NCI-H226 (cell line): ENCODE data around the gene DCDC2.
"Not testable (repeated sequence)": the region's sequence is repeated elsewhere in the genome, so short reads cannot be mapped to it uniquely, and the experiment has no call there.

Source experiments
- DNase-seq: peaks from one replicate; pipeline ENCODE4 v3.0.0-alpha.2; 2015

The DCDC2 gene

GRCh38 chr6:24323632-24324337 is 34.1 kb downstream of the DCDC2 start:
- peak; percentile 68 for DNase-seq

- no peak for DNase-seq
Observed at GRCh38 chr6:24322924-24323323, 34.9 kb downstream of the DCDC2 start.

GRCh38 chr6:24322446-24322845 is 35.4 kb downstream of the DCDC2 start:
- not testable (repeated sequence) for DNase-seq

GRCh38 chr6:24321538-24322162 is 36.2 kb downstream of the DCDC2 start:
- peak; percentile 70 for DNase-seq

GRCh38 chr6:24313251-24314141 is 44.4 kb downstream of the DCDC2 start:
- DNase-seq: peak; percentile 98

- not testable (repeated sequence) for DNase-seq
Observed at GRCh38 chr6:24311775-24312174, 46.1 kb downstream of the DCDC2 start.

- no peak for DNase-seq
Observed at GRCh38 chr6:24307881-24308280, 50.0 kb downstream of the DCDC2 start.

- DNase-seq: no peak
Observed at GRCh38 chr6:24306936-24307335, 50.9 kb downstream of the DCDC2 start.

GRCh38 chr6:24306038-24306437 is 51.8 kb downstream of the DCDC2 start:
- no peak for DNase-seq

- DNase-seq: no peak
Observed at GRCh38 chr6:24296944-24297343, 60.9 kb downstream of the DCDC2 start.

- not testable (repeated sequence) for DNase-seq
Observed at GRCh38 chr6:24293852-24294251, 64.0 kb downstream of the DCDC2 start.

- DNase-seq: no peak
Observed at GRCh38 chr6:24287239-24287638, 70.6 kb downstream of the DCDC2 start.

GRCh38 chr6:24284006-24284405 is 73.9 kb downstream of the DCDC2 start:
- no peak for DNase-seq

- DNase-seq: peak; percentile 82
Observed at GRCh38 chr6:24283043-24283985, 74.5 kb downstream of the DCDC2 start.

GRCh38 chr6:24274441-24275083 is 83.3 kb downstream of the DCDC2 start:
- DNase-seq: no peak

GRCh38 chr6:24273096-24273870 is 84.6 kb downstream of the DCDC2 start:
- DNase-seq: no peak

- DNase-seq: no peak
Observed at GRCh38 chr6:24272553-24272952, 85.3 kb downstream of the DCDC2 start.

GRCh38 chr6:24272148-24272547 is 85.7 kb downstream of the DCDC2 start:
- no peak for DNase-seq

- no peak for DNase-seq
Observed at GRCh38 chr6:24270011-24270410, 87.8 kb downstream of the DCDC2 start.

GRCh38 chr6:24258214-24258613 is 99.6 kb downstream of the DCDC2 start:
- DNase-seq: not testable (repeated sequence)

- no peak for DNase-seq
Observed at GRCh38 chr6:24257282-24257681, 100.6 kb downstream of the DCDC2 start.
